Measurements from ENCODE around the gene MTRF1L.

MTRF1L gene

GRCh38 chr6:153002613-153003365 lies at the start of gene MTRF1L:
MTRF1L (minus strand) TSS chr6:153002709; CDS start chr6:153002685, 24 bp downstream.
- peaks cover 0 to 7% (median 3%) of the 10 kb centered on the region in 3 donors for H3K36me3 ChIP-seq
- peak within 1 kb of the TSS; percentile 84 to 87 for H3K27ac ChIP-seq
- H3K27me3 ChIP-seq: no peaks in the 10 kb centered on the region
- no peak for TF ChIP-seq CTCF (IDR thresholded peaks at IDR 0.05)
- peaks cover 0 to 43% (median 23%) of the 10 kb centered on the region in 4 donors for H3K4me1 ChIP-seq
- H3K9me3 ChIP-seq: no peaks in the 10 kb centered on the region
- intact Hi-C loops (cut with DNase I; ENCODE audit: low total_unique reads): loop anchor here (1.0 kb wide), 1 partner anchor 19 kb away; the partner anchor contains the start of gene FBXO5
- H3K4me3 ChIP-seq: peak within 1 kb of the TSS; percentile 67 to 91
- peak; percentile 93 to 96 for DNase-seq

- Histone ChIP-seq H3K27me3 (no peaks in the 10 kb centered on the region), H3K4me1 (no peaks in the 10 kb centered on the region), H3K4me3 (no peak overlapping the region), H3K9me3 (peaks cover 0 to 8% (median 0%) of the 10 kb centered on the region in 3 donors), H3K36me3 (no peaks in the 10 kb centered on the region), H3K27ac (no peak overlapping the region)
- no peak for DNase-seq
- intact Hi-C loops (cut with DNase I; ENCODE audit: low total_unique reads): no loop called here
- no peak for TF ChIP-seq CTCF (IDR thresholded peaks at IDR 0.05)
Observed at GRCh38 chr6:153051801-153052200, 49.3 kb upstream of the MTRF1L start.

- Histone ChIP-seq H3K9me3 (peaks cover 0 to 8% (median 0%) of the 10 kb centered on the region in 3 donors), H3K36me3 (no peaks in the 10 kb centered on the region), H3K4me3 (no peak overlapping the region), H3K27me3 (no peaks in the 10 kb centered on the region), H3K27ac (no peak overlapping the region), H3K4me1 (no peaks in the 10 kb centered on the region)
- DNase-seq: no peak
- intact Hi-C loops (cut with DNase I; ENCODE audit: low total_unique reads): no loop called here
- TF ChIP-seq CTCF (IDR thresholded peaks at IDR 0.05): no peak
Observed at GRCh38 chr6:153048631-153049030, 46.1 kb upstream of the MTRF1L start.

- DNase-seq: no peak
- Histone ChIP-seq H3K27ac (no peak overlapping the region), H3K4me3 (no peak overlapping the region), H3K9me3 (peaks cover 0 to 8% (median 0%) of the 10 kb centered on the region in 3 donors), H3K36me3 (no peaks in the 10 kb centered on the region), H3K4me1 (no peaks in the 10 kb centered on the region), H3K27me3 (no peaks in the 10 kb centered on the region)
- intact Hi-C loops (cut with DNase I; ENCODE audit: low total_unique reads): no loop called here
- TF ChIP-seq CTCF (IDR thresholded peaks at IDR 0.05): no peak
Observed at GRCh38 chr6:153047386-153047785, 44.9 kb upstream of the MTRF1L start.

GRCh38 chr6:153045271-153045670 lies 42.8 kb upstream of the MTRF1L start:
- no peaks in the 10 kb centered on the region for H3K36me3 ChIP-seq
- H3K4me1 ChIP-seq: no peaks in the 10 kb centered on the region
- H3K27me3 ChIP-seq: no peaks in the 10 kb centered on the region
- no peak overlapping the region for H3K4me3 ChIP-seq
- intact Hi-C loops (cut with DNase I; ENCODE audit: low total_unique reads): no loop called here
- TF ChIP-seq CTCF (IDR thresholded peaks at IDR 0.05): no peak
- H3K27ac ChIP-seq: no peak overlapping the region
- DNase-seq: no peak
- H3K9me3 ChIP-seq: no peaks in the 10 kb centered on the region
